GM13976 (cell line): ENCODE measurements around the gene SLC23A2.
"Not testable (repeated sequence)": the region's sequence is repeated elsewhere in the genome, so short reads cannot be mapped to it uniquely, and the experiment has no call there.

ENCODE experiments used
- DNase-seq: peaks from one replicate; pipeline ENCODE4 v3.0.0; 2012; ENCODE audit warnings: low spot score
- CTCF ChIP-seq: IDR thresholded peaks from 2 replicates; pipeline ENCODE4 v1.5.1; 2012; ENCODE audit warnings: borderline replicate concordance, mild to moderate bottlenecking; ENCODE audit not compliant: insufficient read depth; ENCODE audit errors: extremely low read depth, missing control alignments, control extremely low read depth
- in situ Hi-C: fragments of 300-500 bp; cut with MboI; formaldehyde crosslinking; loops from one replicate; pipeline ENCODE4 v1.12.0; 2022; ENCODE audit warnings: low sequenced_read_pairs, mixed read lengths, inconsistent platforms; ENCODE audit not compliant: unreplicated experiment

SLC23A2 gene

DNA sequence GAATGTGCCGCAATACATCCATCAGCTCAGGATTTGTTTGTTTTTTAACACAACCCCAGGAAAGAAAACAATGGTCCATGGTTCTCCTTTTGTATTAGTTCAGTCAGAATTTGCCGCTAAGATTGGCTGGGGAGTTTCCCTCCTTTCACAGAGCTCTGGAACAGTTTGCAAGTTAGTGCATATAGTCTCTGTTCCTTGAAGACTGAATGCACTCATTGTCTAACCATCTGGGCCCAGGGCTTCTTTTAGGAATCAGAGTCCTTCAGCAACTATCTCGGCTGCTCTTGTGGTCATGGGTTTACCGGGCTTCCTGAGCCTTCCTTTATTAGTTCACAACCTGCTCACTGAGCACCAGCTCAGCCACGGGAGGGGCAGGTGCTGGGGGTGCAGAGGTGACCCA lies 121.3 kb downstream of the SLC23A2 start:
- in situ Hi-C loops, result no loop called here
- DNase-seq, result no peak
- no peak for TF ChIP-seq CTCF

DNA sequence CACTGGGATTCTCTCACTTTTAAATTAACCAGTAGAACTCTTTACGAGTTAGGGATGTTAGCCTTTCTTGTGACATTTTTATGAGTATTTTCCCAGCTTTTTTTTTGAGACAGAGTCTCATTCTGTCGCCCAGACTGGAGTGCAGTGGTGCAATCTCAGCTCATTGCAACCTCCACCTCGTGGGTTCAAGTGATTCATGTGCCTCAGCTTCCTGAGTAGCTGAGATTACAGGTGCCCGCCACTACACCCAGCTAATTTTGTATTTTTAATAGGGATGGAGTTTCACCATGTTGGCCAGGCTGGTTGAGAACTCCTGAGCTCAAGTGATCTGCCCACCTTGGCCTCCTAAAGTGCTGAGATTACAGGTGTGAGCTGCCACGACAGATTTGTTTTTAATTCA lies 123.2 kb downstream of the SLC23A2 start:
- DNase-seq, in situ Hi-C loops: not testable (repeated sequence)

- DNase-seq, result no peak
- no peak for TF ChIP-seq CTCF
- in situ Hi-C loops, result no loop called here
Observed at GRCh38 chr20:4876731-4877130, 124.6 kb downstream of the SLC23A2 start.

GRCh38 chr20:4876301-4876700 lies 125.0 kb downstream of the SLC23A2 start:
- DNase-seq, result no peak
- no peak for TF ChIP-seq CTCF
- in situ Hi-C loops, result no loop called here

GRCh38 chr20:4875578-4876067 lies 125.7 kb downstream of the SLC23A2 start:
- no peak for TF ChIP-seq CTCF
- DNase-seq, result no peak
- in situ Hi-C loops, result no loop called here

DNA sequence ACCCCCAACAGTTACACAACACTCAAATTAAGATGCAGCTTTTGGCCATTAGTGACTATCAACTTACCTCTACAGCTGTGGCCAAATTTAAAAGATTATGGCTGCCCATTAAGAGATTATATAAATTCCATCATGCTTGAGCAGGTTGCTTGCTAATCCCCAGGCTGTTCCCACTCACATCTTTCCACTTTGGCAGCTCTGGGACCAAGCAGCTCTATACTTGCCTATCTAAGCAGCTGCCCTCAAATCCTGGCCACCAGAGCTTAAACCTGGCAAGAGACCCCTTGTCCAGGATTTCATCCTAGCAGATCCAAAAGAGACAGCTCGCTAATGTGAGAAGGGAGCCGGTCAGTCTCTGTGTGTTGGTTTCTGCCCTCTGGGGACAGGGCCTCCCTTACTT lies 127.9 kb downstream of the SLC23A2 start:
- DNase-seq, result no peak
- in situ Hi-C loops, result no loop called here
- no peak for TF ChIP-seq CTCF

DNA sequence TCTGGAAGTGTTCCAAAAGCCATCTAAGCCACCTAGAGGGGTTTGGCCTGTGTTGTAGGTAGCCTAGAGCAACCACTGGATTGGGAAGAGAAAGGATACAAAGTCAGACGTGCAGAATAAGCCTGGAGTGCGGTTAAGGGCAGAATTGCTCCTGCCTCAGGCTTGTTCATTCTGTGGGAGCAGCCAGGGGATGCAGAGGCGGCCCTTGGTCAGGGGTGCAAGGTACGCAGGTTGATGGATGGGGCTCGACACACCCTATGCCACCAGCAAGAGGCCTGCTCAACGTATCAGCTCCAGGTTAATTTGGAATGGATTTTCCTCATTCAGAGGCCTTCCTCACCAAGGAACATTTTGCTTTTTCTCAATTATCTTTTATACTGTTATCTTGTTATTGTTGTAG lies 129.8 kb downstream of the SLC23A2 start:
- in situ Hi-C loops, result no loop called here
- no peak for TF ChIP-seq CTCF
- DNase-seq, result no peak
